COLO829 (cell line): Measurements from ENCODE around the gene TM7SF3.
"Not testable (repeated sequence)": the region's sequence is repeated elsewhere in the genome, so short reads cannot be mapped to it uniquely, and the experiment has no call there.

ENCODE experiments used
- DNase-seq: peaks from one replicate; pipeline ENCODE4 v3.0.0; 2012; ENCODE audit warnings: low spot score

TM7SF3 gene

GRCh38 chr12:26978801-26979200 lies 35.4 kb downstream of the TM7SF3 start:
- DNase-seq: peak; percentile 40

- DNase-seq: no peak
Observed at GRCh38 chr12:26976687-26977086, 37.5 kb downstream of the TM7SF3 start.

GRCh38 chr12:26971963-26972362 lies 42.2 kb downstream of the TM7SF3 start:
- no peak for DNase-seq

- no peak for DNase-seq
Observed at GRCh38 chr12:26970136-26970535, 44.0 kb downstream of the TM7SF3 start.

- no peak for DNase-seq
Observed at GRCh38 chr12:26966842-26967241, 47.3 kb downstream of the TM7SF3 start.

- no peak for DNase-seq
Observed at GRCh38 chr12:26963413-26963812, 50.8 kb downstream of the TM7SF3 start.

GRCh38 chr12:26961803-26962202 lies 52.4 kb downstream of the TM7SF3 start:
- DNase-seq: no peak

GRCh38 chr12:26961391-26961790 lies 52.8 kb downstream of the TM7SF3 start:
- DNase-seq: not testable (repeated sequence)

GRCh38 chr12:26954027-26954426 lies 60.2 kb downstream of the TM7SF3 start:
- no peak for DNase-seq

GRCh38 chr12:26953447-26953846 lies 60.7 kb downstream of the TM7SF3 start:
- DNase-seq: no peak

- no peak for DNase-seq
Observed at GRCh38 chr12:26948309-26948708, 65.9 kb downstream of the TM7SF3 start.

- no peak for DNase-seq
Observed at GRCh38 chr12:26941215-26941594, 73.0 kb downstream of the TM7SF3 start.

GRCh38 chr12:26940516-26941214 lies 73.5 kb downstream of the TM7SF3 start:
- DNase-seq: no peak

GRCh38 chr12:26939953-26940352 lies 74.2 kb downstream of the TM7SF3 start:
- no peak for DNase-seq

GRCh38 chr12:26939192-26939832 lies 74.9 kb downstream of the TM7SF3 start:
- no peak for DNase-seq

GRCh38 chr12:26938701-26939062 lies 75.5 kb downstream of the TM7SF3 start:
- DNase-seq: no peak

- peak; percentile 98 for DNase-seq
Observed at GRCh38 chr12:26937863-26938700, 76.1 kb downstream of the TM7SF3 start, which contains the start of the genes FGFR1OP2 and INTS13. Gene FGFR1OP2 (plus strand): TSS chr12:26938470. CDS start chr12:26954159, 15,689 bp downstream. Gene INTS13 (minus strand): TSS chr12:26937981. CDS start chr12:26936803, 1,178 bp downstream.

- DNase-seq: no peak
Observed at GRCh38 chr12:26937443-26937862, 76.7 kb downstream of the TM7SF3 start.

GRCh38 chr12:26936559-26937442 lies 77.4 kb downstream of the TM7SF3 start:
- DNase-seq: no peak

- DNase-seq: no peak
Observed at GRCh38 chr12:26935636-26936378, 78.4 kb downstream of the TM7SF3 start.

- no peak for DNase-seq
Observed at GRCh38 chr12:26929590-26929989, 84.6 kb downstream of the TM7SF3 start.
